ENCODE measurements around the gene EDAR. TPM values are rescaled to one million over a fixed set of nuclear protein-coding genes. Genes with fewer than 3 reads are reported as not detected.

EDAR gene
- total RNA-seq, 1 donor from 2014 or later = 0.33 TPM

- H3K9me3 ChIP-seq (replicated peaks) = peaks cover 17% of the 10 kb centered on the region
- H3K4me1 ChIP-seq = no peaks in the 10 kb centered on the region
- H3K36me3 ChIP-seq = no peaks in the 10 kb centered on the region
- no peak overlapping the region for H3K27ac ChIP-seq (replicated peaks)
- H3K27me3 ChIP-seq (ENCODE audit: low read depth) = no peaks in the 10 kb centered on the region
- intact Hi-C loops (cut with micrococcal nuclease) = no loop called here
- H3K4me3 ChIP-seq = no peak overlapping the region
- no peak for TF ChIP-seq CTCF (IDR thresholded peaks at IDR 0.05; ENCODE audit: borderline replicate concordance)
- DNase-seq = no peak
These were observed 92.3 kb downstream of the EDAR start for GRCh38 chr2:108896741-108897140.

GRCh38 chr2:108895188-108895587 is 93.8 kb downstream of the EDAR start:
- intact Hi-C loops (cut with micrococcal nuclease) = no loop called here
- Histone ChIP-seq H3K27me3 (ENCODE audit: low read depth) (no peaks in the 10 kb centered on the region), H3K27ac (replicated peaks) (no peak overlapping the region), H3K36me3 (no peaks in the 10 kb centered on the region), H3K4me1 (no peaks in the 10 kb centered on the region), H3K9me3 (replicated peaks) (peaks cover 19% of the 10 kb centered on the region), H3K4me3 (no peak overlapping the region)
- no peak for DNase-seq
- no peak for TF ChIP-seq CTCF (IDR thresholded peaks at IDR 0.05; ENCODE audit: borderline replicate concordance)

GRCh38 chr2:108894766-108895165 is 94.3 kb downstream of the EDAR start:
- Histone ChIP-seq H3K27me3 (ENCODE audit: low read depth) (no peaks in the 10 kb centered on the region), H3K4me1 (no peaks in the 10 kb centered on the region), H3K36me3 (no peaks in the 10 kb centered on the region), H3K9me3 (replicated peaks) (peaks cover 20% of the 10 kb centered on the region), H3K4me3 (no peak overlapping the region), H3K27ac (replicated peaks) (no peak overlapping the region)
- intact Hi-C loops (cut with micrococcal nuclease) = no loop called here
- DNase-seq = no peak
- TF ChIP-seq CTCF (IDR thresholded peaks at IDR 0.05; ENCODE audit: borderline replicate concordance) = no peak

GRCh38 chr2:108893277-108893676 is 95.7 kb downstream of the EDAR start:
- Histone ChIP-seq H3K36me3 (no peaks in the 10 kb centered on the region), H3K27ac (replicated peaks) (no peak overlapping the region), H3K27me3 (ENCODE audit: low read depth) (no peaks in the 10 kb centered on the region), H3K4me1 (no peaks in the 10 kb centered on the region), H3K9me3 (replicated peaks) (peaks cover 35% of the 10 kb centered on the region), H3K4me3 (no peak overlapping the region)
- no peak for DNase-seq
- intact Hi-C loops (cut with micrococcal nuclease) = no loop called here
- TF ChIP-seq CTCF (IDR thresholded peaks at IDR 0.05; ENCODE audit: borderline replicate concordance) = no peak

- H3K9me3 ChIP-seq (replicated peaks) = peaks cover 50% of the 10 kb centered on the region
These were observed 99.1 kb downstream of the EDAR start for GRCh38 chr2:108889907-108890306.

More at GRCh38 chr2:108889907-108890306, 99.1 kb downstream of the EDAR start:
- Histone ChIP-seq H3K27ac (replicated peaks) (no peak overlapping the region), H3K36me3 (no peaks in the 10 kb centered on the region), H3K27me3 (ENCODE audit: low read depth) (no peaks in the 10 kb centered on the region), H3K4me1 (no peaks in the 10 kb centered on the region), H3K4me3 (no peak overlapping the region)
- no peak for TF ChIP-seq CTCF (IDR thresholded peaks at IDR 0.05; ENCODE audit: borderline replicate concordance)
- intact Hi-C loops (cut with micrococcal nuclease) = no loop called here
- no peak for DNase-seq
